Measurements from ENCODE around the gene FGF7. TPM values are rescaled to one million over a fixed set of nuclear protein-coding genes. Genes with fewer than 3 reads are reported as not detected.

Gene FGF7
- total RNA-seq, 1 experiment from 2014 or later: 0.15 TPM

- Mint-ChIP-seq H3K9me3 (peaks cover 22% of the 10 kb centered on the region), H3K4me1 (no peaks in the 10 kb centered on the region), H3K27me3 (ENCODE audit: low read depth) (no peaks in the 10 kb centered on the region; the same call in 1 of the 2 replicates), H3K36me3 (peaks cover 2% of the 10 kb centered on the region; the same call in 1 of the 2 replicates), H3K27ac (no peak overlapping the region), H3K4me3 (no peak overlapping the region)
- CTCF ChIA-PET: no interaction called here
- no peak for ATAC-seq
- DNase-seq (ENCODE audit: low spot score): no peak
- POLR2A ChIA-PET: no interaction called here
- no peak for TF ChIP-seq ZNF263 (CRISPR knock-in tag; IDR thresholded peaks at IDR 0.05; ENCODE audit: low read depth)
- TF ChIP-seq NFE2L1 (CRISPR knock-in tag; IDR thresholded peaks at IDR 0.05): no peak
- TF ChIP-seq ATF2 (CRISPR knock-in tag; IDR thresholded peaks at IDR 0.05; ENCODE audit: borderline replicate concordance, low read depth): no peak
- no peak for TF ChIP-seq HMGA2 (CRISPR knock-in tag; IDR thresholded peaks at IDR 0.05)
- no peak for TF ChIP-seq CBFB (CRISPR knock-in tag; IDR thresholded peaks at IDR 0.05; ENCODE audit: low read depth)
- no peak for TF ChIP-seq SOX15 (CRISPR knock-in tag; IDR thresholded peaks at IDR 0.05)
- no peak for TF ChIP-seq ZSCAN18 (CRISPR knock-in tag; IDR thresholded peaks at IDR 0.05)
- TF ChIP-seq ZNF232 (CRISPR knock-in tag; IDR thresholded peaks at IDR 0.05): no peak
- no peak for TF ChIP-seq ARID4B (CRISPR knock-in tag; IDR thresholded peaks at IDR 0.05; ENCODE audit: borderline replicate concordance)
- no peak for TF ChIP-seq TEAD1 (CRISPR knock-in tag; IDR thresholded peaks at IDR 0.05)
- TF ChIP-seq ESRRA (CRISPR knock-in tag; IDR thresholded peaks at IDR 0.05; ENCODE audit: borderline replicate concordance): no peak
- TF ChIP-seq SP1 (CRISPR knock-in tag; conservative IDR thresholded peaks at IDR 0.05): no peak
These were observed 107.0 kb downstream of the FGF7 start for GRCh38 chr15:49530092-49530491.

Other genes starting within 250 kb of the FGF7 start
- 4.9 to 6.8 TPM (median 5.0 TPM) in 3 replicates for gene FAM227B, start 197.6 kb downstream of the FGF7 start, total RNA-seq (2021)
- 28.9 to 32.5 TPM (median 30.8 TPM) in 3 replicates for gene DTWD1, start 197.8 kb downstream of the FGF7 start, total RNA-seq (2021)

Measured in WTC11 (cell line).